ENCODE data around the gene SLC22A17.
"Not testable (repeated sequence)": the region's sequence is repeated elsewhere in the genome, so short reads cannot be mapped to it uniquely, and the experiment has no call there.

The SLC22A17 gene

GRCh38 chr14:23352506-23353432 is at the start of gene SLC22A17:
SLC22A17 (minus strand) TSS chr14:23352887.
- DNase-seq, result peak; percentile 38 to 73

GRCh38 chr14:23401291-23401690 is 48.6 kb upstream of the SLC22A17 start:
- DNase-seq, result no peak

DNA sequence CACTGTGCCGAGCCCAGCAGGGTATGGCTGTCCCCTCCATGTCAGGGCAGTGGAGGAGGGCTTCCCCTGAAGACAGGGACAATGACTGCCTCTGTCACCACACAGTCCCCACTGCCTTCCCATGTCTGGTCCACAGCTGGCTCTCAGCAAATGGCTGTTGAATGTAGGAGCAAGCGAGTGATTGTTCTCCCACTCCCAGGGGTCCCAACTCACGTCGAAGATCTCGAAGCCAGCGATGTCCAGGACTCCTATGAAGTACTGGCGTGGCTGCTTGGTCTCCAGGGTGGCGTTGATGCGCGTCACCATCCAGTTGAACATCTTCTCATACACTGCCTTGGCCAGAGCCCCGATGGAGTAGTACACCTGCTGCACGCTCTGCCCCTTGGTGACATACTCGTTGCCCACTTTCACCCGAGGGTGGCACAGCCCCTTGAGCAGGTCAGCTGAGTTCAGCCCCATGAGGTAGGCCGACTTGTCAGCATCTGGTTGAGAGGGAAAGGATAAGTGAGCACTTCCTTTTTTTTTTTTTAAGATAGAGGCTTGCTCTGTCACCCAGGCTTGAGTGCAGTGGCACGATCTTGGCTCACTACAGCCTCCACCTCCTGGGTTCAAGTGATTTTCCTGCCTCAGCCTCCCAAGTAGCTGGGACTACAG is 47.9 kb upstream of the SLC22A17 start:
- not testable (repeated sequence) for DNase-seq

GRCh38 chr14:23399591-23399990 is 46.9 kb upstream of the SLC22A17 start:
- no peak for DNase-seq

GRCh38 chr14:23399136-23399535 is 46.4 kb upstream of the SLC22A17 start:
- no peak for DNase-seq

DNA sequence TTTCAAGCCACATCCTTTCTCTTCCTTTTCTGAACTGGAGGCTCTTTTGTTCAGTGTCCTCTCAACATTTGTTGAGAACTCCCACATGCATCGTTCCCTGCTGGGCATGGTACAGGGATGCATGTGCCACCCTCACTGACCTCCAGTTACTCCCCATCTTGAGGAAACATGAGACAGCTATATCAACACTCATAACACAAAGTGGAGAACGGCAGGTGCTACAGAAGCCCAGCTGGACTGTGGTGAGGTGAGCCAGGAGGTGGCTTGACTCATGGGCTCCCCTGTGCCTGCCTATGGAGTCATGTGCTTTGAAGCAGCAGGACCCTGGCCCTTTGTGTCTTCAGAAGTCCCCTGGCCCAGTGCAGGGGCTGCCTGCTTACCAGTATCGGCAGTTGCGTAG is 45.7 kb upstream of the SLC22A17 start:
- no peak for DNase-seq

GRCh38 chr14:23396781-23397407 is 44.2 kb upstream of the SLC22A17 start:
- no peak for DNase-seq

- DNase-seq, result no peak
Measured at GRCh38 chr14:23396126-23396525, 43.4 kb upstream of the SLC22A17 start.

- no peak for DNase-seq
Measured at GRCh38 chr14:23392613-23393012, 39.9 kb upstream of the SLC22A17 start.

DNA sequence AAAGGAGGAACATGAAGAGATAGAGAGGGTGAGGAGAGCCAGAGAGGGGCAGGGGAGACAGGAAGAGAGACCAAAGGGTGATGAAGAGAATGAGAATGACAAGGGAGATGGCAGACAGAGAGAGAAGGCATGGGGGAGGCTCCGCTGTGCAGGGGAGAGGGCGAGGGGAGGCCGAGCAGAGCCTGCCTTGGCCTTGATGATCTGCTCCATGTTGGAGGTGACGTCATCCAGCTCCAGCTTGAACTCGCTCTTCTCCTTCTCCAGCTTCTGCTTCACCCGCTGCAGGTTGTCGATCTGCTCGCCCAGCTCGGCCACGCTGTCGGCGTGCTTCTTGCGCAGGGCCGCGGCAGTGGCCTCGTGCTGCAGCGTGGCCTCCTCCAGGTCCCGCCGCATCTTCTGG is 37.2 kb upstream of the SLC22A17 start:
- DNase-seq, result not testable (repeated sequence)

DNA sequence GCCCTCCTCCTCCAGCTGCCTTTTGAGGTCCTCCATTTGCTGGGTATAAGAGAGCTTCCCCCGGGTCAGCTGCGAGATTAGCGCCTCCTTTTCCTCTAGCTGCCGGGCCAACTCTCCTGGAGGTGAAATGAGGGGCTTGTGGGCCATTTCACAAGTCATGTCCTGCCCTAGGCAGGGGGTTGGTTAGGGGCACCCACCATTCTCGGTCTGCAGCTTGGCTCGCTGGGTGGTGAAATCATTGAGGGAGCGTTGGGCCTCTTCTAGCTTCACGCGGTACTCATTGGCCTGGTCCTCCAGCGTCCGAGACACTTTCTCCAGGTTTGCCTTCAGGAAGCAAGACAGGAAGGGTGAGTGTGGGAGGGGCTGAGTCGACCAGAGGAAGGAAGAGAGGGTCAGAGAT is 36.7 kb upstream of the SLC22A17 start:
- no peak for DNase-seq

- DNase-seq, result no peak
Measured at GRCh38 chr14:23388996-23389395, 36.3 kb upstream of the SLC22A17 start.

DNA sequence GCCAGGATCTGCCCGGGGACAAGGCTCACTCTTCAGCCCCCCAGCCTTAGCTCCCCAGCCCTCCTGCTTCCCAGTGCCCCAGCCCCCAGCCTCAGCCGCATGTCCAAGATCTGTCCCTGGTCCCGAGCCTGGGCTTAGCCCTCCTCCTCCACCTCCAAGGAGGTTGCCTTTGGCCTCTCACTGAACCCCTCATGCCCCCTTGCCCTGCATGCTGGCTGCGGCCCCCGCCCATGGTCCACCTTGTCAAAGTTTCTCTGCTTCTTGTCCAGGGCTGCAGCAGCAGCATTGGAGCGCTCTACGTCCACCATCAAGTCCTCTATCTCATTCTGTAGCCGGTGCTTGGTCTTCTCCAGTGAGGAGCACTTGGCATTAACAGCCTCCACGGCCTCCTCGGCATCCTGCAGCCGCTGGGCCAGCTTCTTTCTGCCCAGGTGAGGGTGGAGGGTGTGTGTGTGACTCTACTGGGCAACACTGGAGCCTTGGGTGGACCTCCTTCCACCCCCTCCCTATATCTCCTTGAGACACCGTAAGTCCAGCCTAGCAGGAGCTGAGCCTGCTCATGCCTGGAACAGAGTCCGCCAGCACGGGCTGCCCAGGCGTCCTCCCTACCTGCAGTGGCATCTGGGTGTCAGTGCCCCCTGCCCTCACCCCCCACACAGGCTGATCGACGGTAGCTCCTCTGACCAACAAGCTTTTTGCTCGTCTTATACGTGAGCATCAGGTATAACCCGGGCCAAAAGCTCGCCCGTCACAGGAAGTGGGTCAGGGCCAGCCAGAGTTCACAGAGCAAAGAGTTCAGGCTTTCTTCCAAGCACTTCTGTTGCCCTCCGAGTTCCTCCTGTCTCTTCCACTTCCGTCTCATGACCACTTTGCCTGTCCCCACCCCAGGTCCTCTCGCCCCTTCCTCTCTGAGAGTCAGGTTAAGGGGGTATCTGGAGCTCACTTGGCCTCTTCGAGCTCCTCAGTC is 35.5 kb upstream of the SLC22A17 start:
- no peak for DNase-seq

DNA sequence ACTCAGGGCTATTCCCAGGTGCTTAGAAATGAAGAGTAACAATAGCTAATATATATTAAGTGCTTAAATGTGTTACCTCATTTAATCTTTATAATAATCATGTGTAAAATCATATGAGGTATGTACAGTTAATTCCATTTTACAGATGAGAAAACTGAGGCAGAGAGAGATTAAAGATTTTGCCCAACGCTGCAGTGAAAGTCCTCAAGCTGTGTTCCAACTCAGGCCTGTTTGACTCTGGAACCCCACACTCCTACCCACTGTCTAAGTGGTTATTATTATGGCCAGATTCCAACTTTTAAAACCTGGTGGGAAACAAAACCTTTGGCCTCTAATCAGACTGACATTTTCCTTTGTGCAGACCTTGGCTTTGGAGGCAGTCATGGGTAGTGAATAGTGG is 34.3 kb upstream of the SLC22A17 start:
- no peak for DNase-seq

DNA sequence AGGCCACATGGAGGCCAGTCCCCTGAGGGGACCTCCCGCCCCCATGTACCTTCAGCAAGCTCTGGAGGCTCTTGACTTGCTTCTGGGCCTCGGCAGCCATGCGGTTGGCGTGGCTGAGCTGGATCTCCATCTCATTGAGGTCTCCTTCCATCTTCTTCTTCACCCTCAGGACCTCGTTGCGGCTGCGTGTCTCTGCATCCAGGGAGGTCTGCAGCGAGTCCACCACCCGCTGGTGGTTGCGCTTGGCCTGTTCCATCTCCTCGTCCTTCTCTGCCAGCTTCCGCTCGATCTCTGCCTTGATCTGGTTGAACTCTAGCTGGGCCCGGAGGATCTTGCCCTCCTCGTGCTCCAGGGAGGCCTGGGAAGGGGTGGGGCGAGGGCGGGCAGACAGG is 33.6 kb upstream of the SLC22A17 start:
- DNase-seq, result not testable (repeated sequence)

DNA sequence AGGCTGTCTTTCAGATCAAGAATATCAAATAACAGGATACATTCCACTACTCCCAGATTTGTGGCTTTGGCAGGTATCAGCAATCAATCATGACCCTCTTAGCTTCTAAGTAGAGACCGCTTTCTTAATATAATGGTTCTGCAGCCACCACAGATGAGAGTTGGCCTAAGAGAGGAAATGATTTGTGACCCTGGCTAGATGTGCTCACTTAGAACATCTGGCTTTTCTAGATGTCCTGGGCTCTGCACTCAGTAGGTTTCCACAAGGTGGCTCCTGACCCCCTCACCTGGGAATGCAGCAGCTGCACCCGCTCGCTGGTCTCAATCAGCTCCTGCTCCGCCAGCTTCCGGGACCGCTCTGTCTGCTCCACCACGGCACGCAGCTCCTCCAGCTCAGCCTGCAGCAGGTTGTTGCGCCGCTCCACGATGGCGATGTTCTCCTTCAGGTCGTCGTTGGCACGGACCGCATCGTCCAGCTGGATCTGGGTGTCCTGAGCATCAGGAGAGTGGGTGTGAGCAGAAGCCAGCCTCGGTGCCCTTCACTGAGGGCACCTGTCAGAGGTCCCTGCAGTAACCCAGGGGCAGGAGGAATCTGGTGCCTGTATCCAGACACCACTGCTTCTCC is 33.1 kb upstream of the SLC22A17 start:
- no peak for DNase-seq

DNA sequence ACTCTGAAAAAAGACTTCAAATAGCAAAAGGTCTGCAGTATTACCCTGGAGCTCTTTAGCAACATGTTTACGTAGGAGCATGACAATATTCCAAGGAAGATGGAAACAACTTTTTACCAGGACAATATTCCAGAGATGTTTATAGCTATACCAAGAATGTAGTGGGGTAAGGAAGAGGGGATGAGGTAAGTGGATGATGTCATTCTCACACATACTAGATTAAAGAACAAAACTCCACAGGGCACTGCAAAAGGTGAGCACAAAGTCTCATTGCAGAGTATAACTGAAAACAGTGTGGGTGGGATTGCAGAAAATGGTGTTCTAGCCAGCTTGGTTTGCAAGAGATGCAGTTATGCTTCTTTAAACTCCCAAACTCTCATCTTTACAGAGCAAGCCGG is 32.6 kb upstream of the SLC22A17 start:
- no peak for DNase-seq

DNA sequence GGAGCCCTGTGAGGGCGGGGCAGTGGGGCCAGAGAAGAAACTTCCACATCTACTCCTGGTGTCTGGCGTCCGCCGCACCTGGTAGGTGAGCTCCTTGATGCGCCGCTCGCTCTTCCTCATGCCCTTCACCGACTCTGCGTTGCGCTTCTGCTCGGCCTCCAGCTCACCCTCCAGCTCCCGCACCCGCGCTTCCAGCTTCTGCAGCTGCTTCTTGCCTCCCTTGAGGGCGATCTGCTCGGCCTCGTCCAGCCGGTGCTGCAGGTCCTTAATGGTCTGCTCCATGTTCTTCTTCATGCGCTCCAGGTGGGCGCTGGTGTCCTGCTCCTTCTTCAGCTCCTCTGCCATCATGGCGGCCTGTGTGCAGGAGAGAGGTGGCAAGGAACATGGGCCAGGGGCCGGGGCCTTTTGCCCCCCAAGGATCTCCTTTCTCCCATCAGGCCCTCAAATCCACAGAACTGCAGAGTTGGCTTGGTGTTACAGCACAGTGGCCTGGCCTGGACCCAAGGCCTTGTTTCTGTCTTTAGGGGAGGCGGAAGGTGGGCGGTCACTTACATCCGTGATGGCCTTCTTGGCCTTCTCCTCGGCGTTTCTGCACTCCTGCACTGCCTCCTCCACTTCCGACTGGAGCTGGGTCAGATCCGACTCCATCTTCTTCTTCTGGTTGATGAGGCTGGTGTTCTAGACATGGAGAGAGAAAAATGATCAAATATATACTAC is 31.8 kb upstream of the SLC22A17 start:
- no peak for DNase-seq

DNA sequence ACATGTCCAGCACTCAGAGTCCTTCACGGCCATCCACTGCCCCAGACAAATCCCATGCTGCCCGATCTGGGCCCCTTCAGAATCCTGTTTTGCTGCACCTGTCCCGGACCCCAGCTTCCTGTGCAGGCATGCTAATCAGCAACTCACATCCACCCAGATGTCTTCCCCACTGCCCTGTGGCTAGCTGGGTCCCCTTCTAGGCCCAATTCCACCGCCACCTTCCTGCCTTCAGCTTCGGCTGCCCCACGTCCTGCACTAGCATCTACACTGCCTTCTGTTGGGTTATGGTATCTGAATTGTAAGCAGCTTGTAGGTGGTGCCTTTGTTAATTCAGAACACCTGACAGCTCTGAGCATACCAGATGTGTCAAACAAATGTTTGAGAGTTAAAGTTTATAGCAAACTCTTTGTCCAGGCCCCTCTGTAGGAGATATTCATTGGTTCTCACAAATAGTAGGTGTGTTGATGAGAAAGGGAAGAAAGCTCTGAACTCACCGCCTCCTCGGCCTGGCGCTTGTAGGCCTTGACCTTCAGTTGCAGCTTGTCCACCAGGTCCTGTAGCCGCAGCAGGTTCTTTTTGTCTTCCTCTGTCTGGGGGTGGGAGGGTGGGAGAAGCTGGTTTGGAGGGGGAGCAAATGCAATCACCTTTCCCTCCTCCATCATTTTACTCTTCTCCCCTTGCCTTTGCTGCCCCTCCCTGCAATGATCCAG is 30.2 kb upstream of the SLC22A17 start:
- no peak for DNase-seq

DNA sequence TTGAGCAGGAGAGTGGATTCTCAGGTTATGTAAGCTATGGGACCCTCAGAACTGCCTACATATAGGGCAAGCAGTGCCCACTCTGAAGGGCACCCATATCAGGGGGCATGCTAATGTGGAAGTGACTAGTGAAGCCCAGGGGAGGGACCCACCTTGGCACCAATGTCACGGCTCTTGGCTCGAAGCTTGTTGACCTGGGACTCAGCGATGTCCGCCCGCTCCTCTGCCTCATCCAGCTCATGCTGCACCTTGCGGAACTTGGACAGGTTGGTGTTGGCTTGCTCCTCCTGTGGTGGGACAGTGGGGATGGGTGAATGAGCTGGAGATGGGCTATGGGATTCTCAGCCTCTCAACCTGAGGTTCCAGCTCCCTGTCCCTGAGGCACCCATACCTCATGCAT is 29.6 kb upstream of the SLC22A17 start:
- DNase-seq, result no peak

- DNase-seq, result no peak
Measured at GRCh38 chr14:23381871-23382270, 29.2 kb upstream of the SLC22A17 start.

All from NCI-H1930 (cell line).